ENCODE measurements around the gene MSI2. TPM values are rescaled to one million over a fixed set of nuclear protein-coding genes. Genes with fewer than 3 reads are reported as not detected.

The MSI2 gene
- total and polyA plus RNA-seq, 9 of the 15 experiments (the other 6 are each of a cell fraction or from before 2014, with no cell fraction given): 4.6 to 61.8 (median 42.4) TPM

DNA sequence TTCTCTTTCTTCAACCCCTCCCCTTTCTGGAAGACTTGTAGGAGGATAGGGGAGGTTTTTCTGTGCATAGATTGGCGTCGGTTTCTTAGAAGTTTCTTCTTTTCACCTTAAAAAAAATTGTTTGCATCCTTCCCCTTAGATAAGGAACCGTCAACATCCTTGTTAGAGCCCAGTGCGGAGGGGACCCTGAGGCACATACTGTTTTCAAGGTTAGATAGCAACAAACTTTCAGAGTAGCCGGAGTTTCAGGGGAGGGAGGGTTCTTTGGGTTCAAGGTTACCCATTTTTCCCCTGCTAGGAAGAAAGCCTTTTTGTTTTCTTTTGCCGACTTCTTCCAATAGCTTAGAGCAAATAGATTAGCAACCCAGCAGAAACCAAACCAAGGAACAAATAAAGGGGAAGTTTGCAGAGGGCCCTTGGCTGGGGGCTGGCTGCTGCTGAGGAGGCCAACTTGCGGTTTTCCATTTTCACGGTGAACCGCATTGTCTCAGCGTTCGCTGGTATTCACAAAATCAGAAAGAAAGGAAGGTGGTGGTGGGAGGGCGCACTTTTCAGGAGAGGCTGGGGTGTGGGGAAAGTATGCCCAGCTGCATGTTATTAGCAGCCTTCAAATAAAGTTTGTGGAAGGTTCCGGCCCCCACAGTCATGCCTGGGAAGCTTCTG lies 28.8 kb downstream of the MSI2 start (continued):
- TF ChIP-seq CREB3L1 (IDR thresholded peaks at IDR 0.05; ENCODE audit: borderline replicate concordance, low read depth) (no peak), WHSC1 (IDR thresholded peaks at IDR 0.05; ENCODE audit: low read length) (no peak), BRCA1 (IDR thresholded peaks at IDR 0.05) (no peak), BRCA1 (CRISPR knock-in tag; IDR thresholded peaks at IDR 0.05) (no peak), TCF7 (IDR thresholded peaks at IDR 0.05; ENCODE audit: borderline replicate concordance) (peak; percentile 90), FOXP1 (CRISPR knock-in tag; IDR thresholded peaks at IDR 0.05) (peak; percentile 49; the same call in 1 of the 2 replicates), ZNF197 (CRISPR knock-in tag; IDR thresholded peaks at IDR 0.05; ENCODE audit: low read depth) (no peak), TEAD2 (tag; IDR thresholded peaks at IDR 0.05) (no peak), HDAC2 (IDR thresholded peaks at IDR 0.05) (peak; percentile 33; the same call in 1 of the 2 replicates), FOXA3 (CRISPR knock-in tag; conservative IDR thresholded peaks at IDR 0.05 in 1 of 2, IDR thresholded peaks at IDR 0.05 in 1 of 2) (0 out of 4 replicates have a peak, but pooled peaks of 1 of the 2 experiments have one; percentile 16), MECOM (CRISPR knock-in tag; IDR thresholded peaks at IDR 0.05) (0 out of 2 replicates have a peak, but pooled peaks have one; percentile 54), RNF2 (IDR thresholded peaks at IDR 0.05) (peak; percentile 35; the same call in 1 of the 2 replicates), HDAC1 (IDR thresholded peaks at IDR 0.05) (peak in 1 of 2 experiments; percentile 49; a peak in 1 of 4 replicates), NCOA1 (IDR thresholded peaks at IDR 0.05; ENCODE audit: low read depth) (0 out of 2 replicates have a peak, but pooled peaks have one; percentile 38), ZNF239 (CRISPR knock-in tag; IDR thresholded peaks at IDR 0.05) (no peak), SMAD4 (CRISPR knock-in tag; conservative IDR thresholded peaks at IDR 0.05) (peak; percentile 58; the same call in 1 of the 2 replicates), ATF7 (IDR thresholded peaks at IDR 0.05) (0 out of 2 replicates have a peak, but pooled peaks have one; percentile 33), JUND (IDR thresholded peaks at IDR 0.05; ENCODE audit: borderline replicate concordance, low read depth, low read length) (no peak; the same call in 1 of the 2 replicates), JUND (tag; IDR thresholded peaks at IDR 0.05; ENCODE audit: borderline replicate concordance, low read depth, low read length) (peak; percentile 37; the same call in 1 of the 3 replicates), CREBBP (IDR thresholded peaks at IDR 0.05; ENCODE audit: low read depth, low read length) (no peak), MAZ (CRISPR knock-in tag; conservative IDR thresholded peaks at IDR 0.05 in 1 of 2, IDR thresholded peaks at IDR 0.05 in 1 of 2) (peak in 1 of 2 experiments; percentile 73; a peak in 2 of 4 replicates), YY1 (IDR thresholded peaks at IDR 0.05; ENCODE audit: borderline replicate concordance in 1 of 3, control insufficient read depth in 1 of 3, extremely low read depth in 1 of 3, insufficient read depth in 3 of 3, insufficient read length in 1 of 3, insufficient replicate concordance in 2 of 3, low read depth in 1 of 3, low read length in 2 of 3) (no peak), DPF2 (IDR thresholded peaks at IDR 0.05) (0 out of 2 replicates have a peak, but pooled peaks have one; percentile 55), TCF3 (CRISPR knock-in tag; IDR thresholded peaks at IDR 0.05) (no peak; the same call in 1 of the 2 replicates)
- TF ChIP-seq, protein P1, sequence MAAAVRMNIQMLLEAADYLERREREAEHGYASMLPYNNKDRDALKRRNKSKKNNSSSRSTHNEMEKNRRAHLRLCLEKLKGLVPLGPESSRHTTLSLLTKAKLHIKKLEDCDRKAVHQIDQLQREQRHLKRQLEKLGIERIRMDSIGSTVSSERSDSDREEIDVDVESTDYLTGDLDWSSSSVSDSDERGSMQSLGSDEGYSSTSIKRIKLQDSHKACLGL (CRISPR knock-in tag; IDR thresholded peaks at IDR 0.05; ENCODE audit: borderline replicate concordance, poor library complexity, severe bottlenecking): no peak
- TF ChIP-seq, protein P2, sequence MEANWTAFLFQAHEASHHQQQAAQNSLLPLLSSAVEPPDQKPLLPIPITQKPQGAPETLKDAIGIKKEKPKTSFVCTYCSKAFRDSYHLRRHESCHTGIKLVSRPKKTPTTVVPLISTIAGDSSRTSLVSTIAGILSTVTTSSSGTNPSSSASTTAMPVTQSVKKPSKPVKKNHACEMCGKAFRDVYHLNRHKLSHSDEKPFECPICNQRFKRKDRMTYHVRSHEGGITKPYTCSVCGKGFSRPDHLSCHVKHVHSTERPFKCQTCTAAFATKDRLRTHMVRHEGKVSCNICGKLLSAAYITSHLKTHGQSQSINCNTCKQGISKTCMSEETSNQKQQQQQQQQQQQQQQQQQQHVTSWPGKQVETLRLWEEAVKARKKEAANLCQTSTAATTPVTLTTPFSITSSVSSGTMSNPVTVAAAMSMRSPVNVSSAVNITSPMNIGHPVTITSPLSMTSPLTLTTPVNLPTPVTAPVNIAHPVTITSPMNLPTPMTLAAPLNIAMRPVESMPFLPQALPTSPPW (CRISPR knock-in tag; IDR thresholded peaks at IDR 0.05): peak; percentile 61

Measured in K562 (cell line).